IMR-90 (cell line): ENCODE results near the gene COQ2. TPM values are rescaled to one million over a fixed set of nuclear protein-coding genes. Genes with fewer than 3 reads are reported as not detected.

Experiments used
- ATAC-seq: fragments of 200-7000 bp; cut with Tn5 transposase; 2 replicates; pipeline ENCODE4 v1.9.1; 2020; ENCODE audit warnings: low read depth, mild to moderate bottlenecking, moderate library complexity
- BruUV-seq: library from RNA; stranded (reverse); fragments of 400-500 nt; replicated peaks from 2 replicates; lab custom pipeline; 2021; lab: Mats Ljungman, UMichigan
- CTCF ChIA-PET: fragments of 300-600 bp; formaldehyde crosslinking; extraction: SDS; loops from one replicate; lab custom pipeline; 2021; ENCODE audit warnings: antibody characterized with exemption; lab: Yijun Ruan, JAX
- POLR2A ChIA-PET: fragments of 300-600 bp; sonication (Branson Sonifier 250); formaldehyde crosslinking; loops from one replicate; lab custom pipeline; 2022; ENCODE audit warnings: antibody characterized with exemption; ENCODE audit not compliant: unreplicated experiment; lab: Charles Lee
- DNase-seq: peaks from one replicate; pipeline ENCODE4 v3.0.0; 2013
- H2AFZ ChIP-seq: replicated peaks from 2 replicates; pipeline ENCODE3; 2013; ENCODE audit warnings: low read length, mild to moderate bottlenecking; ENCODE audit not compliant: poor library complexity
- H2AK5ac ChIP-seq: 2 replicates; pipeline ENCODE4 v1.6.1; 2013; ENCODE audit warnings: low read depth, low read length, inconsistent platforms
- H2AK9ac ChIP-seq: replicated peaks from 2 replicates; pipeline ENCODE3; 2013; ENCODE audit warnings: mild to moderate bottlenecking, low read depth, low read length, moderate library complexity; ENCODE audit not compliant: poor library complexity
- H2BK120ac ChIP-seq: 2 replicates; pipeline ENCODE4 v1.6.1; 2013; ENCODE audit warnings: low read depth, low read length, inconsistent platforms
- H2BK15ac ChIP-seq: 3 replicates; pipeline ENCODE4 v1.6.1; 2013; ENCODE audit warnings: low read depth, low read length, inconsistent platforms
- H2BK20ac ChIP-seq: 2 replicates; pipeline ENCODE4 v1.6.1; 2013; ENCODE audit warnings: low read depth, mild to moderate bottlenecking, inconsistent platforms, low read length, moderate library complexity
- H2BK5ac ChIP-seq: 2 replicates; pipeline ENCODE4 v1.6.1; 2013; ENCODE audit warnings: mild to moderate bottlenecking, low read depth, low read length, inconsistent platforms; ENCODE audit not compliant: poor library complexity, severe bottlenecking
- H3K14ac ChIP-seq: replicated peaks from 2 replicates; pipeline ENCODE4 v1.6.1; 2013; ENCODE audit warnings: low read depth, low read length, inconsistent platforms
- H3K18ac ChIP-seq: 2 replicates; pipeline ENCODE4 v1.6.1; 2013; ENCODE audit warnings: low read depth, low read length, control low read depth
- H3K23ac ChIP-seq: 2 replicates; pipeline ENCODE4 v1.6.1; 2013; ENCODE audit warnings: low read depth, low read length, inconsistent platforms
- H3K27ac ChIP-seq: 2 replicates; pipeline ENCODE4 v1.5.1; 2013; ENCODE audit warnings: mild to moderate bottlenecking, control low read depth, low read length; ENCODE audit not compliant: insufficient read depth
- H3K27me3 ChIP-seq: 2 replicates; pipeline ENCODE4 v1.6.1; 2013; ENCODE audit warnings: low read length; ENCODE audit not compliant: control insufficient read depth, insufficient read depth
- H3K36me3 ChIP-seq: 2 replicates; pipeline ENCODE4 v1.6.1; 2013; ENCODE audit warnings: low read length, mixed read lengths; ENCODE audit not compliant: control insufficient read depth, insufficient read depth
- H3K4ac ChIP-seq: 2 replicates; pipeline ENCODE4 v1.6.1; 2013; ENCODE audit warnings: low read depth, low read length, inconsistent platforms
- H3K4me1 ChIP-seq: 2 replicates; pipeline ENCODE4 v1.6.1; 2013; ENCODE audit warnings: low read length, mixed read lengths; ENCODE audit not compliant: control insufficient read depth, insufficient read depth
- H3K4me2 ChIP-seq: 2 replicates; pipeline ENCODE4 v1.6.1; 2013; ENCODE audit warnings: low read depth, mild to moderate bottlenecking, control low read depth, low read length, moderate library complexity
- H3K4me3 ChIP-seq: 2 replicates; pipeline ENCODE4 v1.5.1; 2013; ENCODE audit warnings: low read depth, mild to moderate bottlenecking, control low read depth, low read length, moderate library complexity; ENCODE audit not compliant: insufficient read depth
- H3K56ac ChIP-seq: 2 replicates; pipeline ENCODE4 v1.6.1; 2013; ENCODE audit warnings: low read length, inconsistent platforms; ENCODE audit not compliant: insufficient read depth; ENCODE audit errors: extremely low read depth
- H3K79me1 ChIP-seq, 2 experiments: 2 replicates each; pipeline ENCODE4 v1.6.1; 2013; ENCODE audit warnings: low read length in 2 of 2, inconsistent platforms in 1 of 2, low read depth in 1 of 2
- H3K9ac ChIP-seq: 2 replicates; pipeline ENCODE4 v1.6.1; 2013; ENCODE audit warnings: low read depth, low read length, control low read depth
- H3K9me1 ChIP-seq: 2 replicates; pipeline ENCODE4 v1.6.1; 2013; ENCODE audit warnings: low read length, inconsistent platforms; ENCODE audit not compliant: insufficient read depth
- H3K9me3 ChIP-seq: 2 replicates; pipeline ENCODE4 v1.6.1; 2013; ENCODE audit warnings: low read length; ENCODE audit not compliant: control insufficient read depth, insufficient read depth
- H4K20me1 ChIP-seq: 2 replicates; pipeline ENCODE4 v1.6.1; 2013; ENCODE audit warnings: low read length, inconsistent platforms; ENCODE audit not compliant: insufficient read depth
- H4K5ac ChIP-seq: 2 replicates; pipeline ENCODE4 v1.6.1; 2013; ENCODE audit warnings: mild to moderate bottlenecking, low read depth, low read length, control low read depth
- H4K8ac ChIP-seq, 2 experiments: 2 replicates each; pipeline ENCODE4 v1.6.1; 2013; ENCODE audit warnings: low read depth in 2 of 2, low read length in 2 of 2, control low read depth in 1 of 2, inconsistent platforms in 1 of 2
- H4K91ac ChIP-seq: 2 replicates; pipeline ENCODE4 v1.6.1; 2013; ENCODE audit warnings: low read depth, low read length, inconsistent platforms; ENCODE audit not compliant: insufficient read depth
- BHLHE40 ChIP-seq: fragments of 150-350 bp; IDR thresholded peaks from 2 replicates; pipeline ENCODE4 v1.6.1; 2016; ENCODE audit warnings: mild to moderate bottlenecking, low read depth, low read length
- CEBPB ChIP-seq: IDR thresholded peaks from 2 replicates; pipeline ENCODE4 v1.6.1; 2012; ENCODE audit warnings: low read depth, low read length, improper control_type of control experiment
- CHD1 ChIP-seq: IDR thresholded peaks from 2 replicates; pipeline ENCODE4 v1.6.1; 2012; ENCODE audit warnings: low read depth, low read length, improper control_type of control experiment
- CTCF ChIP-seq: conservative IDR thresholded peaks from 2 replicates; pipeline ENCODE4 v1.5.1; 2012; ENCODE audit warnings: mild to moderate bottlenecking, low read depth, low read length, improper control_type of control experiment
- ELK1 ChIP-seq: fragments of 150-350 bp; IDR thresholded peaks from 2 replicates; pipeline ENCODE4 v1.6.1; 2016; ENCODE audit warnings: low read depth, mild to moderate bottlenecking, low read length, moderate library complexity, borderline replicate concordance
- FOS ChIP-seq: fragments of 150-350 bp; IDR thresholded peaks from 2 replicates; pipeline ENCODE4 v1.6.1; 2016; ENCODE audit warnings: low read depth, low read length
- MAFK ChIP-seq: IDR thresholded peaks from 2 replicates; pipeline ENCODE4 v1.6.1; 2012; ENCODE audit warnings: low read depth, low read length, improper control_type of control experiment
- MAZ ChIP-seq: IDR thresholded peaks from 2 replicates; pipeline ENCODE4 v1.6.1; 2012; ENCODE audit warnings: low read depth, mild to moderate bottlenecking, low read length, improper control_type of control experiment, moderate library complexity, borderline replicate concordance
- MXI1 ChIP-seq: IDR thresholded peaks from 2 replicates; pipeline ENCODE4 v1.6.1; 2012; ENCODE audit warnings: low read depth, mild to moderate bottlenecking, low read length, moderate library complexity, borderline replicate concordance
- NFE2L2 ChIP-seq: fragments of 150-350 bp; IDR thresholded peaks from 2 replicates; pipeline ENCODE4 v1.6.1; 2016; ENCODE audit warnings: low read depth, mild to moderate bottlenecking, low read length
- POLR2A ChIP-seq: IDR thresholded peaks from 2 replicates; pipeline ENCODE4 v1.6.1; 2012; ENCODE audit warnings: mild to moderate bottlenecking, low read depth, low read length
- RAD21 ChIP-seq: IDR thresholded peaks from 2 replicates; pipeline ENCODE4 v1.6.1; 2012; ENCODE audit warnings: low read length, improper control_type of control experiment
- RCOR1 ChIP-seq: IDR thresholded peaks from 2 replicates; pipeline ENCODE4 v1.6.1; 2012; ENCODE audit warnings: mild to moderate bottlenecking, low read length, improper control_type of control experiment; ENCODE audit not compliant: insufficient replicate concordance
- RFX5 ChIP-seq: IDR thresholded peaks from 2 replicates; pipeline ENCODE4 v1.8.0; 2012; ENCODE audit warnings: low read depth, mild to moderate bottlenecking, low read length, moderate library complexity
- SMC3 ChIP-seq: fragments of 150-350 bp; IDR thresholded peaks from 2 replicates; pipeline ENCODE4 v1.6.1; 2016; ENCODE audit warnings: low read depth, mild to moderate bottlenecking, antibody characterized with exemption, low read length, moderate library complexity
- USF2 ChIP-seq: fragments of 150-350 bp; IDR thresholded peaks from 2 replicates; pipeline ENCODE4 v1.6.1; 2017; ENCODE audit warnings: mild to moderate bottlenecking, antibody characterized with exemption, low read length, low read depth
- WGBS, 2 experiments: methylation state at CpG; one replicate each; pipeline versions ENCODE4 v1.1.5 to v1.1.7; 2013; ENCODE audit warnings: missing lambda C conversion rate in 2 of 2; ENCODE audit not compliant: insufficient read length in 1 of 2; ENCODE audit errors: extremely low coverage in 2 of 2; 5-methylcytosine and 5-hydroxymethylcytosine counted together
- dilution Hi-C: fragments of 300-500 bp; cut with HindIII; formaldehyde crosslinking; loops from one replicate; pipeline ENCODE4 v1.14.3; 2018; ENCODE audit warnings: low sequenced_read_pairs; ENCODE audit not compliant: unreplicated experiment
- in situ Hi-C: fragments of 300-500 bp; cut with MboI; formaldehyde crosslinking; loops from 3 replicates; pipeline ENCODE4 v1.14.3; 2019; ENCODE audit warnings: low sequenced_read_pairs, inconsistent platforms, mixed read lengths
- intact Hi-C: fragments of 100-400 bp; cut with micrococcal nuclease; formaldehyde crosslinking; loops from 2 replicates; pipeline ENCODE4 v1.10.0; 2022
- polyA plus RNA-seq, 3 experiments: library from polyadenylated mRNA; depleted of rRNA; stranded (reverse); fragments of >200 nt; gene quantifications; 2 replicates each; pipeline ENCODE4 v1.2.3, GENCODE V29; 2012; ENCODE audit warnings: low replicate concordance in 1 of 3
- total RNA-seq: library from RNA; depleted of rRNA; stranded (reverse); fragments of >200 nt; gene quantifications from 2 replicates; pipeline ENCODE4 v1.2.3, GENCODE V29; 2012

Gene COQ2
- total and polyA plus RNA-seq, 2 of the 4 experiments (the other 2 are of a cell fraction): 7.3 to 7.4 TPM

- no TSS peak for BruUV-seq
- Histone ChIP-seq H3K23ac (no peak overlapping the region), H2BK20ac (no peak overlapping the region), H2BK120ac (no peak overlapping the region), H3K9me3 (no peaks in the 10 kb centered on the region), H3K79me1 (no peaks in the 10 kb centered on the region), H3K56ac (no peak overlapping the region), H3K4me1 (no peaks in the 10 kb centered on the region), H3K18ac (no peak overlapping the region), H3K36me3 (no peaks in the 10 kb centered on the region), H3K4me3 (no peak overlapping the region), H3K9me1 (no peaks in the 10 kb centered on the region), H4K20me1 (no peaks in the 10 kb centered on the region), H4K5ac (no peak overlapping the region), H2BK15ac (no peak overlapping the region), H4K8ac (no peak overlapping the region), H3K4ac (no peak overlapping the region), H2AK9ac (no peak overlapping the region), H2BK5ac (no peak overlapping the region), H3K4me2 (no peak overlapping the region), H2AFZ (no peak overlapping the region), H3K14ac (no peak overlapping the region), H3K27ac (no peak overlapping the region), H4K91ac (no peak overlapping the region), H3K27me3 (peaks cover 9% of the 10 kb centered on the region), H2AK5ac (no peak overlapping the region), H3K9ac (no peak overlapping the region)
- WGBS, 2 experiments: no CpG with 5 or more reads among the region's 3 CpGs
- ChIA-PET POLR2A (no interaction called here), CTCF (no interaction called here)
- dilution Hi-C loops: no loop called here
- in situ Hi-C loops: no loop called here
- DNase-seq (no peak), ATAC-seq (no peak)
- intact Hi-C loops: no loop called here
- TF ChIP-seq CTCF: no peak
- no peak for TF ChIP-seq USF2
- no peak for TF ChIP-seq ELK1
- no peak for TF ChIP-seq CHD1
- no peak for TF ChIP-seq RAD21
- no peak for TF ChIP-seq NFE2L2
- no peak for TF ChIP-seq RCOR1
- no peak for TF ChIP-seq BHLHE40
- no peak for TF ChIP-seq MAZ
- TF ChIP-seq RFX5: no peak
- TF ChIP-seq MAFK: no peak
- no peak for TF ChIP-seq CEBPB
- no peak for TF ChIP-seq MXI1
- no peak for TF ChIP-seq SMC3
- TF ChIP-seq FOS: no peak
- TF ChIP-seq POLR2A: no peak
Measured at GRCh38 chr4:83323136-83323535, 38.5 kb upstream of the COQ2 start.
